Measurements from ENCODE around the gene MAST3.

The MAST3 gene

GRCh38 chr19:18097217-18097992 is at the start of gene MAST3:
TSS of gene MAST3 (plus strand) at chr19:18097778. CDS start at chr19:18097793, 15 bp downstream.
- Histone ChIP-seq H4K20me1 (ENCODE audit: low read depth, low read length) (no peaks in the 10 kb centered on the region), H3K36me3 (ENCODE audit: low read length) (no peaks in the 10 kb centered on the region), H3K4me2 (ENCODE audit: low read depth, low read length, poor library complexity, severe bottlenecking) (peak within 1 kb of the TSS; percentile 71), H3K9ac (ENCODE audit: low read length) (peak within 1 kb of the TSS; percentile 79), H2AFZ (ENCODE audit: low read depth, low read length, severe bottlenecking) (no peak within 1 kb of the TSS), H3K9me3 (ENCODE audit: insufficient read depth, low read length) (no peaks in the 10 kb centered on the region), H3K9me2 (replicated peaks; ENCODE audit: insufficient read depth, low read length) (no peaks in the 10 kb centered on the region), H3K4me3 (ENCODE audit: insufficient read depth, low read length, poor library complexity, severe bottlenecking) (peak within 1 kb of the TSS; percentile 78), H3K79me2 (ENCODE audit: insufficient read depth, low read length) (peaks cover 41% of the 10 kb centered on the region), H3K27me3 (ENCODE audit: low read length) (no peaks in the 10 kb centered on the region), H3F3A (ENCODE audit: insufficient read depth) (peaks cover 56% of the 10 kb centered on the region), H3K27ac (ENCODE audit: low read depth, low read length) (peak within 1 kb of the TSS; percentile 93)
- TF ChIP-seq EZH2phosphoT487 (conservative IDR thresholded peaks at IDR 0.05; ENCODE audit: low read length) (no peak), CTCF (IDR thresholded peaks at IDR 0.05; ENCODE audit: insufficient read depth, low read length, poor library complexity, severe bottlenecking) (no peak)

GRCh38 chr19:18049385-18049784 is 48.2 kb upstream of the MAST3 start:
- H2AFZ ChIP-seq (ENCODE audit: low read depth, low read length, severe bottlenecking) = no peak overlapping the region

GRCh38 chr19:18051887-18052286 is 45.7 kb upstream of the MAST3 start:
- Histone ChIP-seq H3K4me2 (ENCODE audit: low read depth, low read length, poor library complexity, severe bottlenecking) (no peak overlapping the region), H3K9ac (ENCODE audit: low read length) (no peak overlapping the region), H3K27me3 (ENCODE audit: low read length) (no peaks in the 10 kb centered on the region), H3K9me2 (replicated peaks; ENCODE audit: insufficient read depth, low read length) (no peaks in the 10 kb centered on the region), H2AFZ (ENCODE audit: low read depth, low read length, severe bottlenecking) (no peak overlapping the region), H3K9me3 (ENCODE audit: insufficient read depth, low read length) (no peaks in the 10 kb centered on the region), H3K36me3 (ENCODE audit: low read length) (no peaks in the 10 kb centered on the region), H4K20me1 (ENCODE audit: low read depth, low read length) (no peaks in the 10 kb centered on the region), H3F3A (ENCODE audit: insufficient read depth) (no peaks in the 10 kb centered on the region), H3K27ac (ENCODE audit: low read depth, low read length) (no peak overlapping the region), H3K79me2 (ENCODE audit: insufficient read depth, low read length) (no peaks in the 10 kb centered on the region), H3K4me3 (ENCODE audit: insufficient read depth, low read length, poor library complexity, severe bottlenecking) (no peak overlapping the region)
- TF ChIP-seq EZH2phosphoT487 (conservative IDR thresholded peaks at IDR 0.05; ENCODE audit: low read length) (no peak), CTCF (IDR thresholded peaks at IDR 0.05; ENCODE audit: insufficient read depth, low read length, poor library complexity, severe bottlenecking) (no peak)

More at GRCh38 chr19:18049385-18049784, 48.2 kb upstream of the MAST3 start:
- TF ChIP-seq CTCF (IDR thresholded peaks at IDR 0.05; ENCODE audit: insufficient read depth, low read length, poor library complexity, severe bottlenecking) (no peak), EZH2phosphoT487 (conservative IDR thresholded peaks at IDR 0.05; ENCODE audit: low read length) (no peak)
- H3K9ac ChIP-seq (ENCODE audit: low read length) = no peak overlapping the region
- no peaks in the 10 kb centered on the region for H4K20me1 ChIP-seq (ENCODE audit: low read depth, low read length)
- no peaks in the 10 kb centered on the region for H3K9me2 ChIP-seq (replicated peaks; ENCODE audit: insufficient read depth, low read length)
- no peaks in the 10 kb centered on the region for H3K79me2 ChIP-seq (ENCODE audit: insufficient read depth, low read length)
- H3K27me3 ChIP-seq (ENCODE audit: low read length) = no peaks in the 10 kb centered on the region
- no peak overlapping the region for H3K4me2 ChIP-seq (ENCODE audit: low read depth, low read length, poor library complexity, severe bottlenecking)
- H3K9me3 ChIP-seq (ENCODE audit: insufficient read depth, low read length) = no peaks in the 10 kb centered on the region
- H3K27ac ChIP-seq (ENCODE audit: low read depth, low read length) = no peak overlapping the region
- H3F3A ChIP-seq (ENCODE audit: insufficient read depth) = no peaks in the 10 kb centered on the region
- no peaks in the 10 kb centered on the region for H3K36me3 ChIP-seq (ENCODE audit: low read length)
- no peak overlapping the region for H3K4me3 ChIP-seq (ENCODE audit: insufficient read depth, low read length, poor library complexity, severe bottlenecking)

Measured in SU-DHL-6 (cell line).